Kidney tubule cell (primary cell): ENCODE results near the gene F2RL1.
"Not testable (repeated sequence)": the region's sequence is repeated elsewhere in the genome, so short reads cannot be mapped to it uniquely, and the experiment has no call there.

Source experiments
- DNase-seq: peaks from one replicate; pipeline ENCODE4 v3.0.0-alpha.2; 2018; ENCODE audit warnings: low spot score

Gene F2RL1

DNA sequence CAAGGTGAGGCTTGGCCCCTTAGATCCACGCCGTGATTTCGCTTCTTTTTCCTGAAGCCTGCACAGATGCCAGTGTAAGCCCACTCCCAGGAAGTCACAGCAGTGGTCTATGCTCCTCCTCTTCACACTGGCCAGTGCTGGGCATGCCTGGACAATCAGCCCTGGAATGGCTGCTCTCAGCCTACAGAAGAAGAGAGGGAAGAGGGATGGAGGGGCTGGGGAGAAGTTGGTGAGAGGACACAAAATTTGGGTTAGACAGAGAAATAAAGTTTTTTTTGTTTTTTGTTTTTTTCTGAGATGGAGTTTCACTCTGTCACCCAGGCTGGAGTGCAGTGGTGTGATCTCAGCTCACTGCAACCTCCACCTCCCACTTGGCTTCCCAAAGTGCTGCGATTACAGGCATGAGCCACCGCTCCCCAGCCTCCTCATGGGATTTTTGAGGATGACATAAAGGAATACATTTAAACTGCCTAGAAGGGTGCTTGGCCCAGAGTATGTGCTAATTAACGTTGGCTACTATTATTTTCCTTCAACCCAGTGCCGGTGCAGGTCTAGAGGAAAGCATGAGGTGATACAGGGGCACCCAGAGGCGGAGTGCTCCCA, 31.8 kb downstream of the F2RL1 start:
- no peak for DNase-seq

DNA sequence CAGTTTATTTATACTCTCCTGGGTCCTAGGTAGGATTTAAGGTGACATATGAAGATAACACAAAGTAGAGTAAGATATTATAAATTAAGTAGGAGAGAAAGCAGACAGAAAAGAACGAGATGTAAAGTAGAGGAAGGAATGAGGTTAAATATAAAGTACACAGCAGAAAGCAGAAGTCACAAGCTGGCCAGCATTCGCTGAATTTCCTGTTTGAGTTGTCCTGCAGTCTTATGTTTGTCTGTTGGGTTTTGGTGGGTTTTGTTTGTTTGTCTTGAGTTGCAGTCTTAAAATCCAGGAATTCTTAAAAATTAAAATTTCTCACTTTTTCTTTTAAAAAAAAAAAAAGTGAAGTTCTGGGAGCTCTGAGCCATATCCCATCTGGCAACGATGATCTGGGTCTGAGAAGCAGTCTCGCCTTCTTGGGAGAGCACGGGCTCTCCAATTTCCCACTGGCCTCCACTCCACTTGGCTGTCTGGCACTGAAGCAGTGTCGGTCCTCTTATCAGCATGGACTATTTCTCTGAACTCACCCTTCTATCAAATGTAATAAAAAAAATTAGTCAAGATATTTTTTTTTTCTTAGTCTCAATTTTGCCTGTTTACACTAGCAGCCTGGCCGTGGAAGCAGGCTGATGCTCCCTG, 33.0 kb downstream of the F2RL1 start:
- DNase-seq = no peak

GRCh38 chr5:76852772-76853171, 33.9 kb downstream of the F2RL1 start:
- no peak for DNase-seq

- not testable (repeated sequence) for DNase-seq
Measured at GRCh38 chr5:76853741-76854140, 34.9 kb downstream of the F2RL1 start.

DNA sequence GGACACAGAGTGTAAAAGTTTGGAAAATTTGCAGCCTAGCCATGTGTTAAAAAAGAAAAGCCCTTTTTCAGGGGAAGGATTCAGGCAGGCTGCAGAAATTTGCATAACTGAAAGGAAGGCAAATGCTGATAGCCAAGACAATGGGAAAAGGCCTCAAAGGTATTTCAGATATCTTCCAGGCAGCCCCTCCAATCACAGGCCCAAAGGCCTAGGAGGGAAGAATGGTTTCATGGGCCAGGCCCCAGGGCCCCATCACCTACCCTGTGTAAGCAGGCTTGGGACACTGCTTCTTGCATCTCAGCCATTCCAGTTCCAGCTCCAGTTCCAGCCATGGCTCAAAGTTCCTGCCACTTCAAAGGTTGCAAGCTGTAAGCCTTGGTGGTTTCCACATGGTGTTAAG, 35.8 kb downstream of the F2RL1 start:
- no peak for DNase-seq

- not testable (repeated sequence) for DNase-seq
Measured at GRCh38 chr5:76855501-76855900, 36.7 kb downstream of the F2RL1 start.

GRCh38 chr5:76855961-76856360, 37.1 kb downstream of the F2RL1 start:
- DNase-seq = no peak

DNA sequence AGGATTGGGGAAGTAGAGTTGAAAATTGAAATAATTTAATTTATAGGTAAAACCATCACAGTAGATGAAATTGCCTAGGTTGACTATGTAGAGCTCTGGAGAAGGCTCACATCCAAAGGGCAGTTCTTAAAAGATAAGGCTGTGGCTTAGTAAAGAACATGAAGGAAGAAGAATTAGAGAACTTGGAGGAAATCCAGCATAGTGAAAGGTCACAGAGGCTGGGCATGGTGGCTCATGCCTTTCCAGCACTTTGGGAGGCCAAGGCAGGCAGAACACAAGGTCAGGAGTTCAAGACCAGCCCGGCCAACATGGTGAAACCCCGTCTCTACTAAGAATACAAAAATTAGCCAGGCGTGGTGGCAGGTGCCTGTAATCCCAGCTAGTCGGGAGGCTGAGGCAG, 38.0 kb downstream of the F2RL1 start:
- not testable (repeated sequence) for DNase-seq

DNA sequence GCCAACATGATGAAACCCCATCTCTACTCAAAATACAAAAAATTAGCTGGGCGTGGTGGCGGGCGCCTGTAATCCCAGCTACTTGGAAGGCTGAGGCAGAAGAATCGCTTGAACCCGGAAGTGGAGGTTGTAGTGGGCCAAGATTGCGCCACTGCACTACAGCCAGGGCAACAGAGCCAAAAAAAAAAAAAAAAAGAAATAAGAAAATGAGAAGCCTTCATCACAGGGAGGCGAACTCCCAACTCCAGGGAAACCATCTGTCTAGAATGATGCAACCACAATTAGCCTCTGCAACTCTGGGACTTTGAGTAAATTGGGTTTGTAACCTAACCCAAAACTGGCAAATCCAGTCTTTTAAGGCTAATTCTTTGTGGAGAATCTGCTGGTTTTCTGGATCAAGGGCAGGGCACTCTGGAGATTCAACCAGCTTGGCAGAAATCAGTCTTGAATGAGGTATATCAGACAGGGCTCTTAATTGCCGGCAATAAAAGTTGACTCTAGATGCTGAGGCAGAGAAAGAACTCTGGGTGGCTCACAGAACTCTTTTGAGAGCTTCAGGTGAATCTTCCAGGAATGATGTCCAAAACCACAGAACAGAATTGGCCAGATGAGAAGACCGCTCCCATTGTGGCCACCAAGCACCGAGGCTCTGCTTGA, 40.9 kb downstream of the F2RL1 start:
- DNase-seq = no peak

- DNase-seq = no peak
Measured at GRCh38 chr5:76861612-76862011, 42.8 kb downstream of the F2RL1 start.

DNA sequence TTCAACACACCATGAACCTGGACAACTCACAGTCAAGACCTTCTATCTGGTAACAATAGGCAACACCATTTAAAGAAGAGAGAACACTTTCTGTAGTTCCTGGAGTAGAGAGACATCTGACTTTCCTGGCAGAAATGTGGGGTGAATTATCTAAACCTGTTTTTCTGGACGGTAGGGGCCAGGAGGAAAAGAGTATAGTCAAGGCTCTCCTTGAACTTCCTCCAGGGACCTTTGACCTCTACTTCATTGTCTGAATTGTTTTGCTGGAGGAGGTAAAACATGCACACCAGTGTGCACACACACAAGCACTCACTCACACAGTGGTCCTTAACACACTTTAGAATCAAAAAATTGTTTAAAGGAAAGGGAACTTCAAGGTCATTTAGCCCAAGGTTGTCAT, 44.2 kb downstream of the F2RL1 start:
- DNase-seq = no peak

DNA sequence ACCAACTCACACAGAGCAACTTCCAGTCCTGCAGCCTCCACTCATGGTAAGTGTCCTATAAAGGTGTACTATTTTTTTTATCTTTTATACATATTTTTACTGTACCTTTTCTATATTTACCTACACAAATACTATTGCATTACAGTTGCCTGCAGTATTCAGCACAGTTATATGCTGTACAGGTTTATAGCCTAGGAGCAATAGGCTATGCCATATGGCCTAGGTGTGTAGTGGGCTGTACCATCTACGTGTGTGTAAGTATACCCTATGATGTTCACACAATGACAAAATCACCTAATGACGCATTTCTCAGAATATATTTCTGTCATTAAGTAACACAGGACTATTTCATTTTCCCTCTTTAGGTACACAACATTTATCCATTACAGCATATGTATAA, 47.7 kb downstream of the F2RL1 start:
- DNase-seq = no peak

GRCh38 chr5:76867038-76867437, 48.2 kb downstream of the F2RL1 start:
- DNase-seq = no peak

- DNase-seq = peak; percentile 84
Measured at GRCh38 chr5:76867827-76868693, 49.2 kb downstream of the F2RL1 start.

DNA sequence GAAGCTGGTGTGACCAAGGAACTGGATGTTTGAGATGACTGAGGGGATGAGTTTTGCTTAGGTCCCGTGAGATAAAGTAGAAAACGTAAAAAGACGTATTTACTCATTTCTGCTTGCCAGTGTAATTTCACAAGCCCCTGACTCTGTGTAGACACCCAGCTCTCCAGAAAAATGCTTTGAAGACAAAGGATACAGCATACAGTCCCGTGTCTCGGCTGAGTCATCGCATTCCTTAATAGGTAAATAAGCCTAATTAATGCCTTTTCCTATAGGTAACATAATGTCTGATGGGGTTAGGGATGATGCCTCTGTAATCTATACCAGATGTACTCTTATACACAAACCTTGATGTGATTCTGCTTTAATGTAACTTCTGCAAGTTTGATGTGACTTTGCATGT, 51.2 kb downstream of the F2RL1 start:
- DNase-seq = no peak

GRCh38 chr5:76874088-76874581, 55.3 kb downstream of the F2RL1 start:
- DNase-seq = no peak
